Panc1 (cell line): ENCODE data around the gene KCNT1. TPM values are rescaled to one million over a fixed set of nuclear protein-coding genes. Genes with fewer than 3 reads are reported as not detected.

Experiments used
- ATAC-seq: fragments of 200-7000 bp; cut with Tn5 transposase; 2 replicates; pipeline ENCODE4 v1.9.1; 2020; ENCODE audit warnings: mild to moderate bottlenecking, moderate library complexity
- BruUV-seq: library from RNA; stranded (reverse); fragments of 400-500 nt; replicated peaks from 2 replicates; lab custom pipeline; 2021; lab: Mats Ljungman, UMichigan
- CTCF ChIA-PET: fragments of 300-600 bp; sonication (Branson Sonifier 250); formaldehyde crosslinking; loops from one replicate; lab custom pipeline; 2022; ENCODE audit warnings: antibody characterized with exemption; lab: Charles Lee
- POLR2A ChIA-PET: fragments of 300-600 bp; sonication (Branson Sonifier 250); formaldehyde crosslinking; loops from one replicate; lab custom pipeline; 2022; ENCODE audit warnings: antibody characterized with exemption; lab: Charles Lee
- DNase-seq: peaks from one replicate; pipeline ENCODE4 v3.0.0-alpha.2; 2010; ENCODE audit warnings: low read depth, low spot score
- H3K27ac ChIP-seq: 2 replicates; pipeline ENCODE4 v1.5.1; 2011; ENCODE audit warnings: mild to moderate bottlenecking, low read length, inconsistent platforms
- H3K27me3 ChIP-seq: fragments of 200-500 bp; sonication (Bioruptor generic); 2 replicates; pipeline ENCODE4 v1.6.0; 2014; ENCODE audit warnings: low read length, inconsistent platforms; ENCODE audit not compliant: control insufficient read depth, insufficient read depth
- H3K36me3 ChIP-seq: fragments of 200-500 bp; sonication (Bioruptor generic); 2 replicates; pipeline ENCODE4 v1.5.1; 2014; ENCODE audit warnings: inconsistent platforms, mild to moderate bottlenecking, low read length, moderate library complexity; ENCODE audit not compliant: control insufficient read depth, insufficient read depth
- H3K4me1 ChIP-seq: 2 replicates; pipeline ENCODE4 v1.5.1; 2011; ENCODE audit warnings: inconsistent platforms, mild to moderate bottlenecking, low read length, moderate library complexity; ENCODE audit not compliant: control insufficient read depth, insufficient read depth
- H3K4me3 ChIP-seq, 2 experiments: 2 replicates each; pipeline ENCODE4 v1.5.1; 2011 to 2012; ENCODE audit warnings: low read depth in 2 of 2, low read length in 2 of 2, mild to moderate bottlenecking in 2 of 2, inconsistent platforms in 1 of 2, moderate library complexity in 1 of 2
- H3K9me3 ChIP-seq: fragments of 200-500 bp; sonication (Bioruptor generic); 2 replicates; pipeline ENCODE4 v1.5.1; 2014; ENCODE audit warnings: low read depth, mild to moderate bottlenecking, inconsistent platforms, low read length, moderate library complexity; ENCODE audit not compliant: control insufficient read depth, insufficient read depth
- CTCF ChIP-seq: fragments of 450-650 bp; IDR thresholded peaks from 2 replicates; pipeline ENCODE4 v1.5.1; 2017; ENCODE audit warnings: mild to moderate bottlenecking
- POLR2AphosphoS5 ChIP-seq: IDR thresholded peaks from 2 replicates; pipeline ENCODE4 v1.6.1; 2012; ENCODE audit warnings: mild to moderate bottlenecking, low read depth, low read length, moderate library complexity
- REST ChIP-seq, 2 experiments: IDR thresholded peaks; 2 replicates each; pipeline ENCODE4 v1.6.1; 2011 to 2012; ENCODE audit warnings: low read depth in 2 of 2, control low read depth in 1 of 2, low read length in 1 of 2, mild to moderate bottlenecking in 1 of 2, moderate library complexity in 1 of 2; ENCODE audit not compliant: insufficient read depth in 1 of 2
- SIN3A ChIP-seq: IDR thresholded peaks from 2 replicates; pipeline ENCODE4 v1.6.1; 2012; ENCODE audit warnings: low read depth, mild to moderate bottlenecking, low read length, moderate library complexity, borderline replicate concordance; ENCODE audit not compliant: insufficient read depth
- TCF7L2 ChIP-seq: IDR thresholded peaks from 2 replicates; pipeline ENCODE4 v1.6.1; 2011; ENCODE audit warnings: mild to moderate bottlenecking, low read depth, low read length, inconsistent platforms
- in situ Hi-C: cut with HindIII; loops from 2 replicates; pipeline ENCODE4 v1.10.0; 2016; ENCODE audit warnings: low sequenced_read_pairs, low pct_unique_long_range_greater_than_20kb
- intact Hi-C: fragments of 100-400 bp; cut with micrococcal nuclease; formaldehyde crosslinking; loops from one replicate; pipeline ENCODE4 v1.10.0; 2022; ENCODE audit not compliant: unreplicated experiment
- total RNA-seq: library from RNA; stranded (reverse); gene quantifications from one replicate; pipeline ENCODE4 v1.2.1, GENCODE V29; 2021; ENCODE audit not compliant: unreplicated experiment

Gene KCNT1
- total RNA-seq, 1 experiment from 2014 or later = not detected

GRCh38 chr9:135816651-135816970 lies 114.6 kb downstream of the KCNT1 start:
- in situ Hi-C loops = no loop called here
- intact Hi-C loops = no loop called here
- Histone ChIP-seq H3K4me3 (no peak overlapping the region), H3K27me3 (no peaks in the 10 kb centered on the region), H3K4me1 (no peaks in the 10 kb centered on the region), H3K27ac (no peak overlapping the region), H3K9me3 (no peaks in the 10 kb centered on the region), H3K36me3 (no peaks in the 10 kb centered on the region)
- POLR2A ChIA-PET = no interaction called here
- BruUV-seq = no TSS peak
- DNase-seq (no peak), ATAC-seq (no peak)
- TF ChIP-seq SIN3A = no peak
- no peak for TF ChIP-seq CTCF
- TF ChIP-seq POLR2AphosphoS5 = no peak
- no peak for TF ChIP-seq TCF7L2
- CTCF ChIA-PET = no interaction called here

DNA sequence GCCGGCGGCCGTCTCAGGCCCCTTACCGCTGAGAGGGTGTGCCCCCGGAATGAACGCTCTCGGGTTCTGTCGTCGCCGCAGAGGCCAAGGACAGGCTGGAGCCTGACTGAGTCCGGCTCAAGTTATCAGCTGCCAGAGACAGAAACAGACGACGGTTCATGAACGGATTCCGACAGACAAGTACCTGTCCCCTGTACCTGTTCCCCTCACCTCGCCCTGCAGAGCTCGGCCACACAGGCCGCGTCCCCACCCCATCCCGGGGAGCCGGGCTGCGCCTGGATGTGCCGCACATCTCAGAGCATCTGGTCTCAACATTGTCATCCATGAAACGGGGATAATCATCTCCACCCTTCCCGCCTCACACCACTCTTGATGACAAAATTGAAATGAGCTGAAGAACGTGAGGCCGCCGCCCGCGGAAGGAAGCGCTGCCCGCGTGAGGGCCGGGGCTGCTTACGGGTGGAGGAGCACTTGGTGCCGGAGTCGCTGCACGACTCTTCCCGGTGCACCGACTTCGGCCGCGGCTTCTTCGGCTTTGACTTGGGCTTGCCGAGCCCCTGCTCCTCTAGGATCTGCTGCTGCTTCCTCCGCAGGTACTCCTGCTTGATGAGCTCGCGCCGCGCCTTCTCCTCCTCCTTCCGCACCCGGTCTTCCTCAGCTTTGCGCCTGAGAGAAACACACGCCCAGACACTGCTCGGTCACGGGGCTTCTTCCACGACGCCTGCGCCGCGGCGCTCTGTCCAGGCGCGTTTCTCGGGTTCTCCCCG lies 116.1 kb downstream of the KCNT1 start:
- Histone ChIP-seq H3K27ac (no peak overlapping the region), H3K4me1 (no peaks in the 10 kb centered on the region), H3K36me3 (0 out of 2 replicates have a peak, but pooled peaks cover under 1% of the 10 kb centered on the region), H3K27me3 (no peaks in the 10 kb centered on the region), H3K4me3 (no peak overlapping the region), H3K9me3 (no peaks in the 10 kb centered on the region)
- ATAC-seq = no peak
- POLR2A ChIA-PET = no interaction called here
- in situ Hi-C loops (no loop called here), intact Hi-C loops (no loop called here)
- DNase-seq = no peak
- BruUV-seq = no TSS peak
- TF ChIP-seq POLR2AphosphoS5 (no peak), SIN3A (no peak), TCF7L2 (no peak), CTCF (no peak), REST (IDR thresholded peaks at IDR 0.05; ENCODE audit: insufficient read depth in 1 of 2, low read depth in 2 of 2, low read length in 1 of 2) (no peak)
- CTCF ChIA-PET = no interaction called here
